Measurements from ENCODE around the gene PITPNC1.

The PITPNC1 gene

DNA sequence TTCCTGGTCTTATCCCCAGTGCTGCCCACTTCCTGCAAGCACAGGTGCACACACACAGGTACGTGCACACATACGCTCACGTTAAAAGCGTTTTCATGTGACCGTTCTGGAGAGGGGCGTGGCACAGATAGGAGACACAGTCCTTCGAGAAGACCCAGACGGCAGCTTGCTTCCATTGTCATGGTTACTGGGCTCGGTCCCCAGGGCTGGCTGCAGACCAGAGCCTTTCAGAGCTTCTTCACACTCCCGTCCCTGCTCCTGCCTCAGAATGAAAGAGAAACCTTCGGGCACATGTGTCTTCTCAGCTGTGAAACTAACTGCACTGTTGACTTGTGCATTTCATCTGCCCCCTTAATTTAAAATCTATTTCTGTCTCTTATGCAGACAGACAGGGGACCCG lies 154.2 kb downstream of the PITPNC1 start:
- DNase-seq (ENCODE audit: extremely low read depth, insufficient read length): peak; percentile 42
- H3K27me3 ChIP-seq (replicated peaks; ENCODE audit: control insufficient read depth, insufficient read depth, low read length): no peaks in the 10 kb centered on the region
- peak overlapping the region; percentile 51 for H3K4me3 ChIP-seq (replicated peaks; ENCODE audit: low read depth, low read length)
- no peaks in the 10 kb centered on the region; the same call in none of the 2 replicates for H3K36me3 ChIP-seq (ENCODE audit: control insufficient read depth, insufficient read depth, low read length)
- TF ChIP-seq CTCF (IDR thresholded peaks at IDR 0.05; ENCODE audit: insufficient read depth, low read length, poor library complexity, severe bottlenecking): no peak

DNA sequence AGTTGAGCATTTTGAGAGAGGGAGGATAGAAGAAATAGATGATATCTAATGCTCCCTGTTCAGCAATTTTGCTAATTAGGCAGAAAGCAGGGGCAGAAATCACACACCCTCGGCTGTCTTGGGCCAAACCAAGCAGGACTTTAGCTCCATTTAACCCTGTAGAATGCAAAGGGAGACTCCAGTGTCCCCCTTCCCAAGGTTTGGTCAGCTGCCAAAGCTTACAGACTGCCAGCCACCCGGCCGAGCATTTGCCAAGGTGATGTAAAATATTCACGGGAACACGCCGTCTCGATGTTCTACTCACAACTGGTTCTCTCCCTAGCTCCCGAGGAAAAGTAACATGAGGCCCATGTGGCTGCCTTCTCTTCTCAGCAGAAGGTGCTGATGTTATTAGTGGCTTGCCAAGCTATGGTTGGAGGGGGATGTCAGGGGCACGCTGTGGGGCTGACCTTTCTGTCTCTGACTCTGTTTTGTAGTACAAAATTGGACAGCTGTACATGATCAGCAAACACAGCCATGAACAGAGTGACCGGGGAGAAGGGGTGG lies 155.3 kb downstream of the PITPNC1 start:
- no peak for TF ChIP-seq CTCF (IDR thresholded peaks at IDR 0.05; ENCODE audit: insufficient read depth, low read length, poor library complexity, severe bottlenecking)
- Histone ChIP-seq H3K27me3 (replicated peaks; ENCODE audit: control insufficient read depth, insufficient read depth, low read length) (no peaks in the 10 kb centered on the region), H3K36me3 (ENCODE audit: control insufficient read depth, insufficient read depth, low read length) (no peaks in the 10 kb centered on the region; the same call in none of the 2 replicates), H3K4me3 (replicated peaks; ENCODE audit: low read depth, low read length) (no peak overlapping the region)
- no peak for DNase-seq (ENCODE audit: extremely low read depth, insufficient read length)

- no peaks in the 10 kb centered on the region; the same call in none of the 2 replicates for H3K36me3 ChIP-seq (ENCODE audit: control insufficient read depth, insufficient read depth, low read length)
These were observed 157.9 kb downstream of the PITPNC1 start for GRCh38 chr17:67534941-67535340.

DNA sequence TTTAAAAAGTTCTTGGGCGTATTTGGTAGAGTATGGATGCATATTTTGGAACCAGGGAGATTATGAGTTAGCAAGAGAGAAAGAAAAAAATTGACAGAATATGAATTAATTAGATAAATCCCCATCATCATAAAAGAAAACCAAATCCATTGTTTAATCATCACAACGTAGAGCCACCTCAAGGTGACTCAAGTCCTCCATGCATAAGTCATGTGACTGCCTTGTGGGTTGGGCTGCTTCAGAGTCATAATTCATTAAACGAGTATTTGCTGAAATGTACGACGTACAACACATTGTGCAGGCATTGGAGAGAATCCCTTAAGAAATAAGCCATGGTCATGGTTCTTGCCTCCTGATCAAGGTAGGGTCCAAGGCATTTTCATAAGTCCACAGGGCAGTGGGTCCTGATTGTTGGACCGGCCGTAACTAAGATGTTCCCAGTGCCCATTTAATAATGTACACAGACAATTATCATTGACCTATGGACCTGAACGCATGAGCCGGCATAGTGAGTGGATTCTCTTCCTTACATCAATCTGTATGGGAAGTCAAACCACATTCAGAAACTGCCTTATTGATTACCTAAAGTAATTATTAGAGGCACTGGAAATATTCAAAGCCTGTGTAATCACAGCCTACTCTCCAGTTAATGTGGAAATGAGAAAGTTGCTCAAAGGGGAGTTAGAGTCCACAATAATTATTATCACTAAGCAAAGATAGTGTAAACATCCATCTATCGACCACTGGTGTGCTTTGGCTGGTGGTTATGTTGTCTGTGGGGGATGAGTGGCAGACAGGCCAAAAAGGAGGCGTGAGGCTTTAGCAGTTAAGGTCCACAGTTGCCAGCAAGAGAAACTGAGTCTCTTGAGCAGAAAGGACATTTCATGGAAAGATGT lies 165.4 kb downstream of the PITPNC1 start:
- DNase-seq (ENCODE audit: extremely low read depth, insufficient read length): no peak

More at GRCh38 chr17:67534941-67535340, 157.9 kb downstream of the PITPNC1 start:
- no peak for TF ChIP-seq CTCF (IDR thresholded peaks at IDR 0.05; ENCODE audit: insufficient read depth, low read length, poor library complexity, severe bottlenecking)
- Histone ChIP-seq H3K4me3 (replicated peaks; ENCODE audit: low read depth, low read length) (no peak overlapping the region), H3K27me3 (replicated peaks; ENCODE audit: control insufficient read depth, insufficient read depth, low read length) (no peaks in the 10 kb centered on the region)
- DNase-seq (ENCODE audit: extremely low read depth, insufficient read length): no peak

GRCh38 chr17:67544364-67544955 lies 167.4 kb downstream of the PITPNC1 start:
- no peaks in the 10 kb centered on the region for H3K27me3 ChIP-seq (replicated peaks; ENCODE audit: control insufficient read depth, insufficient read depth, low read length)
- no peak for TF ChIP-seq CTCF (IDR thresholded peaks at IDR 0.05; ENCODE audit: insufficient read depth, low read length, poor library complexity, severe bottlenecking)
- DNase-seq (ENCODE audit: extremely low read depth, insufficient read length): no peak
- no peak overlapping the region for H3K4me3 ChIP-seq (replicated peaks; ENCODE audit: low read depth, low read length)
- no peaks in the 10 kb centered on the region for H3K36me3 ChIP-seq (ENCODE audit: control insufficient read depth, insufficient read depth, low read length)

More for the DNA sequence above, 165.4 kb downstream of the PITPNC1 start:
- Histone ChIP-seq H3K36me3 (ENCODE audit: control insufficient read depth, insufficient read depth, low read length) (no peaks in the 10 kb centered on the region), H3K4me3 (replicated peaks; ENCODE audit: low read depth, low read length) (no peak overlapping the region), H3K27me3 (replicated peaks; ENCODE audit: control insufficient read depth, insufficient read depth, low read length) (no peaks in the 10 kb centered on the region)
- TF ChIP-seq CTCF (IDR thresholded peaks at IDR 0.05; ENCODE audit: insufficient read depth, low read length, poor library complexity, severe bottlenecking): no peak
